Stimulated activated CD8-positive, alpha-beta memory T cell treated with anti-CD3 and anti-CD28 coated beads, Interleukin-4, amount 100 ng/mL, for 1 hour (primary cell): ENCODE measurements around the gene METTL13.

ENCODE experiments used
- DNase-seq, 2 donors: peaks; one replicate each; pipeline ENCODE4 v3.0.0-alpha.2; 2020; ENCODE audit warnings: low read depth in 2 of 2, low spot score in 1 of 2

METTL13 gene

GRCh38 chr1:171802207-171802606, 20.7 kb downstream of the METTL13 start:
- DNase-seq: no peak

- no peak for DNase-seq
Measured at GRCh38 chr1:171803045-171803444, 21.6 kb downstream of the METTL13 start.

DNA sequence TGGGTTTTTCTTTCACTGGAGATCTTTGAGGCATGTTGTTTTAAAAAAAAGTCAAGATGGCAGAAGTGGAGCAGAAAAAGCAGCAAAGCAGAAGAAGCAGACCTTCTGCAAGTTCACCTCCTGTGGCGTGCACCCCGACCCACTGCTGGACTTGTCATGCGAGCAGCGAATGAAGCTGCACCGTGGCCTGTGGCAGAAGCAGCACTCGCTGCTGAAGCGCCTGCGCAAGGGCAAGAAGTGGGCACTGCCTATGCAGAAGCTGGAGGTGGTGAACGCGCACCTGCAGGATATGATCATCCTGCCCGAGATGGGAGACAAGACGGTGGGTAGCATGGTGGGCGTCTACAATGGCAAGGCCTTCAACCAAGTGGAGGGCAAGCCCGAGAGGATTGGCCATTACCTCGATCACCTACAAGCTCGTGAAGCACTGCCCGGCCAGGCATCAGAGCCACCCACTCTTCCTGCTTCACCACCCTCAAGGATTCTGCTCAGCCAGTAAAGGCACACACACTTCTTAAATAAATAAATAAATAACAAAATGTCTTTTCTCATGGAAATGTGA, 22.1 kb downstream of the METTL13 start:
- no peak for DNase-seq

GRCh38 chr1:171805395-171806115, 24.1 kb downstream of the METTL13 start:
- no peak for DNase-seq

- DNase-seq: no peak
Measured at GRCh38 chr1:171807556-171807955, 26.1 kb downstream of the METTL13 start.

GRCh38 chr1:171809834-171810233, 28.4 kb downstream of the METTL13 start:
- no peak for DNase-seq

DNA sequence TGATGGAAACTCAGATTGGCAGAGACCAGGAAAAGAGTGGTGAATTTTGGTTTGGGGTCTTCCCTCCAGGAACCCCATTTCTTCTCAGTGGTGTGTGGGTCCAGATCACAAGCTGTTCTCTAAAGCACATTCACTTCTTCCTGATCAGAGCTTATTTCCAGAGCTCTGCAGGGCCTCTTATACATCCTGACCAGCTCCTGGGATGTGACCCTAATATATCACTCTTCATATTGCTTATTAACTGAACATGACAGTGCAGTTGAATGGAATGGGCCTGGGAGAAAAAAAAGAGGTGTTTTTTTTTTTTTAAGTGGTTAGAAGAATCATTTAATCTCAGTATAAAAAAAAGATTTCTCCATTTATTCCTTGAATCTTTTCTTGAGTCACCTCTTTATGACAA, 30.2 kb downstream of the METTL13 start:
- DNase-seq: no peak

DNA sequence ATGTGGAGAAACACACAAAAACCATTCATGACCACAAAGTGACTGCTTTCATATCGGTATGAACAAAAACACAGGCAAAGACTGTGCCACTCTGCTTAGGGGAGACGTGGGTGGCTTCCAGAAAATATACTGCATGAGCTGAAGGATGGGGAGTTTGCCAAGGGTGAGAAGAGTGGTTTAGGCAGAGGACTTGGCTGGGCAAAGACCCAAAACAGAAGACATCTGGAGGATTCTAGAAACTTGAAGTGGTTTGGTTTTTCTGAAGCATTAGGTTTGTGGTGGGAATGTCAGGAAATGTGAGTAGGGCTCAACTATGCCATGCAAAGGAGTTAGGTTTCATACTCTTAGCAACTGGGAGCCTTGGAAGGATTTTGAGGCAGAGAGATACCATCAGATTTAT, 33.2 kb downstream of the METTL13 start:
- DNase-seq: no peak

GRCh38 chr1:171816300-171816901, 34.9 kb downstream of the METTL13 start:
- DNase-seq: no peak

DNA sequence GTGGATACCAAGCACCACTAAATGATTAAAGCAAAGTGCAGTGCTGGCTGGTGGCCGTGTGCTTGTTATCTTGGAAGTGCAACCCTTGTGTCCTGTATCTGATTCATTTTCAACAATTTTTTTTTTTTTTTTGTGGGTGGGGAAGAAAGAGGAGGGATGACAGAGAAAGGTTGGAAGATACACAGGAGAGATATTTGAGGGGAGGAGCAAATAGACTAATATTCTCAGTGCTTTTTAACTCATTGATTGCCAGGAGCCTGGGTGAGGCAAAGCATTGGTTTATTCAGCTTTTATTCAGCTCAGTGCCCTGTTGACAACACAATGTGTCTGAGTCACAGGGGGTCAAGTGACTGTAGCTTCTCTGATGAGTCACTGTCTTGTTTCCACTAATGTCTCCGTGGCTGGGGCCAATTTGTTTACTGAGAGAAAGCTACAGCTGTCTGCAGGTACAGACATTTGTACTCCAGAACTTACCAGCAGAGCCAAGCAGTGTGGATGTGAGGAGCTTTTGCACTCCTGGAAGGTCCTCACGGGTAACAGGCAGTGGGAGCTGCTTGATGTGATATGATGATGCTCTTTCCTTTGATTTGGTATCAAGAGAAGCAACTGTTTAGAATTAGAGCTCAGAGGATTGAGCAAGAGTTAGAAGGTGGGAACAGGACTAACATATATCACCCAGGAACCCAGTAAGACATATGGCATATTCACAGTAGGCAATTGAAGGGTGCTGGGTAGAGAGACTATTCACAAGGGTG, 36.2 kb downstream of the METTL13 start:
- no peak for DNase-seq

- no peak for DNase-seq
Measured at GRCh38 chr1:171819946-171820345, 38.5 kb downstream of the METTL13 start.

DNA sequence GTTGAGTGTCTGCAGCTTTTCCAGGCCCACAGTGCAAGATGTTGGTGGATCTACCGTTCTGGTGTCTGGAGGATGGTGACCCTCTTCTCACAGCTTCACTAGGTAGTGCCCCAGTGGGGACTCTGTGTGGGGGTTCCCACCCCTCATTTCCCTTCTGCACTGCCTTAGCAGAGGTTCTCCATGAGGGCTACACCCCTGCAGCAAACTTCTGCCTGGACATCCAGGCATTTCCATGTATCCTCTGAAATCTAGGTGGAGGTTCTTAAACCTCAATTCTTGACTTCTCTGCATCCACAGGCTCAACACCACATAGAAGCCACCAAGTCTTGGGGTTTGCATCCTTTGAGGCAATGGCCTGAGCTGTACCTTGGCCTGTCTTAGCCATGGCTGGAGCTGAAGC, 45.5 kb downstream of the METTL13 start:
- no peak for DNase-seq

- no peak for DNase-seq
Measured at GRCh38 chr1:171828794-171829193, 47.3 kb downstream of the METTL13 start.

DNA sequence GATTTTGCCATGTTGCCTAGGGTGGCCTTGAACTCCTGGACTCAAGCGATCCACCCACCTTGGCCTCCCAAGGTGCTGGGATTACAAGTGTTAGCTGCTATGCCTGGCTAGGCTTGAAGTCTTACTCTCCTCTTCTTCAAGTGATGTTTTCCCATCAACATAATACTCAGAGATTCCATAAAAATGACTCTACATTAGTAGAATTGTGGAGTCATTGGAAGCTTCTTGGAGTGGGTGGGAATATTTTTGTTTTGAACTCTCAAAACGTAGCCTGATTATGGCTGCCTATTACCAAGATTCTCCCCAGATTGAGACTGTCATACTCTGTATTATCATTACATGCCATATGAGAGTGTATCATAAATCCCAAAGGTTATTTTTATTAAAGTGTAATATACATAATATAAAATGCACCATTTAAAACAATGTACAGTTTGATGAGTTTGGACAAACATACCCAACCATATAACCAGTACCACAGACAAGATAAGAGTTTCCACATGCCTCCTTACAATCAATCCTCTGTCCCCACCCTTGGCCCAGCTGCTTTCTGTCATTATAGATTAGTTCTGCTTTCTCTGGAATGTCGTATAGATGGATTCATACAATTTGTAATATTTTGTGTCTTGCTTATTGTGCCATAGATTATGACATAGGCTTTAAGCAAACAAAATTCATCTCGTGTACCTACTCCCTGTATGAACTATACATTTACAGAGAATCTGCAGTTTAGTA, 51.8 kb downstream of the METTL13 start:
- no peak for DNase-seq

- no peak for DNase-seq
Measured at GRCh38 chr1:171834821-171835220, 53.4 kb downstream of the METTL13 start.

GRCh38 chr1:171835891-171836290, 54.4 kb downstream of the METTL13 start:
- DNase-seq: no peak

DNA sequence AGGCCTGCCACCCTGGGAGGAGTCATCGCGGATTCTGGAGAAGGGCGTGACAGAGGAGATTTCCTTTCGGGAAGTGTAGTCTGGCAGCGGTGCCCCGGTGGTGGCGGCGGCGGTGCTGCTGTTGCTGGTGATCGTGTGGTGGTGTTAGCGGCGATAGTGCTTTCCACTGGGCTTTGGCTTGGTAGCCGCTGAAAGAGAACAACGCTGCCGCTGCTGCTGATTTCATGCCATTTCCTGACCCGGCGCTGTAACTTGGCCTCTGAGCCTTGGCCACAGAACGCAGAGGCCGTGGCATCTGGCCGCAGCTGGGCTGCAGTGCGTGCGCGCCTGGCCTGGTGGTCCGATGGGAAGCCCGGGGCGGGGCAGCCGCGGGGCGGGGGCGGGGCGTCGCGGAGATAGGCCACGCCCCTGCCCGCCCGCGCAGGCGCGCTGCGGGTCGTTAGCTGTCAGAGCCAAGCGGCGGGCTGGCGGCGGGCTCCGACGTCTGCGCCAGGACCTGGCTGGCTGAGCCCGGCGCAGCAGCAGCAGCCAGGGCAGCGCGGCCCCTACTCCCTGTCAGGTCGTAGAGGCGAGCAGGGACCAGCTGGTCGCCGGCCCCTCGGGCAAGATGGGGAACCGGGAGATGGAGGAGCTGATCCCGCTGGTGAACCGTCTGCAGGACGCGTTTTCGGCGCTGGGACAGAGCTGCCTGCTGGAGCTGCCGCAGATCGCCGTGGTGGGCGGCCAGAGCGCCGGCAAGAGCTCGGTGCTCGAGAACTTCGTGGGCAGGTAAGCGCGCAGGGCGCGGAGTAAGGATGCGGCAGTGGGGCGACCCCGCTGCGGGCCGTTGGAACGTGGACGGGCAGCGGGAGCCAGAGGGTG, 59.8 kb downstream of the METTL13 start, which contains the start of gene DNM3:
Gene DNM3 (plus strand): TSS at position 449 of the 861 bp plus-strand sequence. CDS start 159 bp downstream, at position 608.
- peak; percentile 42 to 57 for DNase-seq

DNA sequence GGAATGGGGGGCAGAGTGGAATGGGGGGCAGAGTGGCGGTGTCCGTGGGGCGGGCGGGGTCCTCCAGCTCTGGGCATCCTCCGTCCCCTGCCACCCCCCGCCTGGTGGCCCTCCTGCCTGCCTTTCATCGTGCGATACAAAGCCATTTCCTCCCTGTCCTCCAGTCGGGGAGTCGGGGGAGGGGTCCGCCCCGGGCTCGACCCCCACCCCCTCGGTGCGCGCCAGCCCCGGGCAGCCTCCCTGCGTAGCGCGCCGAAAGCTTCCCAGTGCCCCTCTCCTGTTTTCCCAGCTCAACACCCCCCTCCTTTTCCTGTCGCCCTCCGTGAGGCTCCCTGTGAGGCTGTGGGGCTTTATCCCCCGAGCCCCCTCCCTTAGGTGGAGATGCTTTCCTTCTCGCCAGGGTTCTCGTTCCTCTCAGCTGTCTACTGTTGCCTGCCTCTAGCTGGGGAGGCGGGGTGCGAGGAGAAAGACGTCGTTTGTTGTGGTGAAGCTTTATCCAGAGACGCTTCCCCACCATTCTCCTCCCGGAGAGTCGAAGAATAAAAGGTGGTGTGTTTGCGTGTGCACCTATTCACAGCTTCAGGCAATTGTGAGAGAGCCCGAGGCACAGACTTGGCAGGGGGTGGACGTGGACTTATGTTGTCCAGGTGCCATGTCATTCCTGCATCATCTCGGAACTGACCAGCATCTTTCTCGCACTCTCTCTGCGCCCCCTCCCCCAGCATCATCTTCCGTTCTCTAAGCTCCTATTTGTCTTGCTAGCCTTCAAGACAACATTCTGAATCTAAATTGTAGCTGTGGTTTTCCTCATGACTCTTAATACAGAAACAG, 60.7 kb downstream of the METTL13 start:
- DNase-seq: no peak

- DNase-seq: no peak
Measured at GRCh38 chr1:171844381-171844780, 62.9 kb downstream of the METTL13 start.
